Measurements from ENCODE around the gene ME3.

- TF ChIP-seq POLR2AphosphoS5 (IDR thresholded peaks at IDR 0.05; ENCODE audit: low read depth) (no peak), CTCF (IDR thresholded peaks at IDR 0.05; ENCODE audit: insufficient read depth, low read length) (no peak)
These were observed 188.8 kb downstream of the ME3 start for GRCh38 chr11:86483610-86483939.

All from HL-60 (cell line).